GM13977 (cell line): ENCODE results near the gene PID1.

Source experiments
- DNase-seq: peaks from one replicate; pipeline ENCODE4 v3.0.0; 2012; ENCODE audit warnings: low spot score
- in situ Hi-C: fragments of 300-500 bp; cut with MboI; formaldehyde crosslinking; loops from one replicate; pipeline ENCODE4 v1.12.0; 2022; ENCODE audit warnings: low sequenced_read_pairs, low pct_unique_long_range_greater_than_20kb, mixed read lengths, inconsistent platforms; ENCODE audit not compliant: unreplicated experiment
- TF ChIP-seq, protein P1 (sequence below): IDR thresholded peaks from 2 replicates; pipeline ENCODE4 v1.5.1; 2012; ENCODE audit warnings: mild to moderate bottlenecking, control low read depth; ENCODE audit not compliant: insufficient read depth; ENCODE audit errors: extremely low read depth, missing control alignments

The PID1 gene

GRCh38 chr2:229160984-229161383 is 110.1 kb downstream of the PID1 start:
- no peak for DNase-seq
- TF ChIP-seq, protein P1, sequence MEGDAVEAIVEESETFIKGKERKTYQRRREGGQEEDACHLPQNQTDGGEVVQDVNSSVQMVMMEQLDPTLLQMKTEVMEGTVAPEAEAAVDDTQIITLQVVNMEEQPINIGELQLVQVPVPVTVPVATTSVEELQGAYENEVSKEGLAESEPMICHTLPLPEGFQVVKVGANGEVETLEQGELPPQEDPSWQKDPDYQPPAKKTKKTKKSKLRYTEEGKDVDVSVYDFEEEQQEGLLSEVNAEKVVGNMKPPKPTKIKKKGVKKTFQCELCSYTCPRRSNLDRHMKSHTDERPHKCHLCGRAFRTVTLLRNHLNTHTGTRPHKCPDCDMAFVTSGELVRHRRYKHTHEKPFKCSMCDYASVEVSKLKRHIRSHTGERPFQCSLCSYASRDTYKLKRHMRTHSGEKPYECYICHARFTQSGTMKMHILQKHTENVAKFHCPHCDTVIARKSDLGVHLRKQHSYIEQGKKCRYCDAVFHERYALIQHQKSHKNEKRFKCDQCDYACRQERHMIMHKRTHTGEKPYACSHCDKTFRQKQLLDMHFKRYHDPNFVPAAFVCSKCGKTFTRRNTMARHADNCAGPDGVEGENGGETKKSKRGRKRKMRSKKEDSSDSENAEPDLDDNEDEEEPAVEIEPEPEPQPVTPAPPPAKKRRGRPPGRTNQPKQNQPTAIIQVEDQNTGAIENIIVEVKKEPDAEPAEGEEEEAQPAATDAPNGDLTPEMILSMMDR, result no peak
- in situ Hi-C loops, result no loop called here

- in situ Hi-C loops, result no loop called here
- TF ChIP-seq, protein P1, result no peak
- no peak for DNase-seq
Measured at GRCh38 chr2:229160180-229160579, 110.9 kb downstream of the PID1 start.

- in situ Hi-C loops, result no loop called here
- no peak for DNase-seq
- TF ChIP-seq, protein P1, result no peak
Measured at GRCh38 chr2:229159405-229159804, 111.7 kb downstream of the PID1 start.

DNA sequence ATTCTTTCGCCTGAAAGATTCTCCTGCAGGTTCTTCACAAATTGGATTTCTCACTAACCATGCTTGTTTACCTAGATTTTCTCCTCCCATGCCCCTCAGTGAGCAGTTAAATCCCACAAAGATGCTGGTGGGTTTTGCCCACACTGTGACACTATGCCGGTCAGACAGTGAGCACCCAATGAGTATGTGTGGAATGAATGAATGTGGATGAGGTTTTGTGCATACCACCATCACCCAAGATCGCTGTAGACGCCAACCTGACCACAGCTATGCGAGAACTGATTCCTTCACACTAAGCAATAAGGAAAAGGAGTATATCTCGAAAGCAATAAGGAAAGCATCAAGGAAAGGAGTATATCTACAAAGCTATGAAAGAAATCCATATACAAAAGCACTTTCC is 116.7 kb downstream of the PID1 start:
- in situ Hi-C loops, result no loop called here
- no peak for DNase-seq
- TF ChIP-seq, protein P1, result no peak

DNA sequence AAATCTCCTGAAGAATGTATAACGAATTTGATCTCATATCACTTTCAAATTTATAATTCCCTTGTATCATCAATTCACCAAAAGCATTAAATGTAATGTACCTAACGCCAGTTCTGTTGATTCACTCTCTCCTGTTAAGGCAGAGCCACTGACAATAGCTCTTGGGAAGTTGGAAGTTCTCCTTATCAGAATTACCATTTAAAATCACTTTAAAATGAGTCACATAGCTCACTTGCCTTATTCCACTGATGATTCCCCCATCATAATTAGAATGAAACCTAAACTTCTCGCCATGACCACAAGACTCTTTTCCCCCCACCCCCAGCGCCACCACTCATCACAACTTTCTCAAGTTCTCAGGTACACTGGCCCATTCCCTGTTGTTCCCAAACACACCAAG is 117.1 kb downstream of the PID1 start:
- TF ChIP-seq, protein P1, result no peak
- DNase-seq, result no peak
- in situ Hi-C loops, result no loop called here

- in situ Hi-C loops, result no loop called here
- DNase-seq, result no peak
- TF ChIP-seq, protein P1, result no peak
Measured at GRCh38 chr2:229153267-229153666, 117.8 kb downstream of the PID1 start.

- in situ Hi-C loops, result no loop called here
- TF ChIP-seq, protein P1, result no peak
- no peak for DNase-seq
Measured at GRCh38 chr2:229152674-229153073, 118.4 kb downstream of the PID1 start.
